Measurements from ENCODE around the gene FBRS. TPM values are rescaled to one million over a fixed set of nuclear protein-coding genes. Genes with fewer than 3 reads are reported as not detected.

FBRS gene
- total RNA-seq, 4 donors from 2014 or later, result 19.9 to 52.1 (median 32.8) TPM

- Histone ChIP-seq H3K36me3 (peaks cover 0 to 42% of the 10 kb centered on the region in 2 donors), H3K4me3 (peak overlapping the region; percentile 67 to 77), H3K27me3 (no peaks in the 10 kb centered on the region), H3K4me1 (peaks cover 0 to 36% (median 11%) of the 10 kb centered on the region in 3 donors), H3K9me3 (no peaks in the 10 kb centered on the region), H3K27ac (peak overlapping the region; percentile 93 to 99 (median 96))
- no peak for TF ChIP-seq EP300 (IDR thresholded peaks at IDR 0.05)
- TF ChIP-seq CTCF (IDR thresholded peaks at IDR 0.05), result peak in 3 of 4 experiments; percentile 61 to 84 (median 64)
- peak; percentile 30 to 37 for TF ChIP-seq POLR2A (IDR thresholded peaks at IDR 0.05)
- peak; percentile 19 for TF ChIP-seq POLR2AphosphoS5 (IDR thresholded peaks at IDR 0.05)
- peak; percentile 62 for ATAC-seq
- 0% methylated on average over 15 of the region's 71 CpGs; no CpG with 5 or more reads in 1 of the 2 donors for WGBS, 2 donors (ENCODE audit: low coverage in 1 of 2)
Observed at GRCh38 chr16:30651124-30652004, 6.9 kb upstream of the FBRS start.

GRCh38 chr16:30652005-30652296, 6.3 kb upstream of the FBRS start:
- TF ChIP-seq POLR2A (IDR thresholded peaks at IDR 0.05) (no peak), POLR2AphosphoS5 (IDR thresholded peaks at IDR 0.05) (no peak), EP300 (IDR thresholded peaks at IDR 0.05) (no peak), CTCF (IDR thresholded peaks at IDR 0.05) (no peak)
- Histone ChIP-seq H3K4me1 (peaks cover 0 to 42% (median 12%) of the 10 kb centered on the region in 3 donors), H3K36me3 (peaks cover 0 to 48% of the 10 kb centered on the region in 2 donors), H3K9me3 (no peaks in the 10 kb centered on the region), H3K27me3 (no peaks in the 10 kb centered on the region), H3K4me3 (peak overlapping the region; percentile 67 to 77), H3K27ac (peak overlapping the region; percentile 93 to 99 (median 96))
- no peak for ATAC-seq
- 0 to 18% methylated on average over 1 to 2 of the region's 2 CpGs for WGBS, 2 donors (ENCODE audit: low coverage in 1 of 2)

- Histone ChIP-seq H3K4me3 (no peak overlapping the region), H3K27ac (peak overlapping the region in 3 of 4 donors; percentile 93 to 99 (median 99)), H3K4me1 (peaks cover 0 to 49% (median 18%) of the 10 kb centered on the region in 3 donors), H3K27me3 (no peaks in the 10 kb centered on the region), H3K36me3 (peaks cover 0 to 50% of the 10 kb centered on the region in 2 donors), H3K9me3 (no peaks in the 10 kb centered on the region)
- no peak for ATAC-seq
- peak in 1 of 2 donors; percentile 1 for TF ChIP-seq POLR2A (IDR thresholded peaks at IDR 0.05)
- no peak for TF ChIP-seq CTCF (IDR thresholded peaks at IDR 0.05)
- WGBS, 2 donors (ENCODE audit: low coverage in 1 of 2), result 57% methylated on average over 2 of the region's 18 CpGs; no CpG with 5 or more reads in 1 of the 2 donors
Observed at GRCh38 chr16:30652718-30653117, 5.5 kb upstream of the FBRS start.

GRCh38 chr16:30654856-30655255, 3.4 kb upstream of the FBRS start:
- H3K36me3 ChIP-seq, result peaks cover 0 to 50% of the 10 kb centered on the region in 2 donors
- no CpG with 5 or more reads among the region's 18 CpGs for WGBS, 2 donors (ENCODE audit: low coverage in 1 of 2)
- TF ChIP-seq EP300 (IDR thresholded peaks at IDR 0.05) (no peak), CTCF (IDR thresholded peaks at IDR 0.05) (no peak), POLR2A (IDR thresholded peaks at IDR 0.05) (no peak), POLR2AphosphoS5 (IDR thresholded peaks at IDR 0.05) (no peak)
- H3K4me1 ChIP-seq, result peaks cover 0 to 48% (median 18%) of the 10 kb centered on the region in 3 donors
- H3K4me3 ChIP-seq, result no peak overlapping the region
- H3K27ac ChIP-seq, result peak overlapping the region in 1 of 4 donors; percentile 98
- no peak for ATAC-seq
- no peaks in the 10 kb centered on the region for H3K27me3 ChIP-seq
- no peaks in the 10 kb centered on the region for H3K9me3 ChIP-seq

Data from gastroesophageal sphincter (tissue), 4 donors.